Mesothelial cell of epicardium (in vitro differentiated cells): ENCODE data around the gene FN3KRP. TPM values are rescaled to one million over a fixed set of nuclear protein-coding genes. Genes with fewer than 3 reads are reported as not detected.

Experiments used
- DNase-seq, 2 experiments: peaks; one replicate each; pipeline ENCODE4 v3.0.0; 2021; ENCODE audit warnings: low spot score in 2 of 2; ENCODE audit not compliant: unreplicated experiment in 2 of 2
- H3K27ac Mint-ChIP-seq: 2 replicates; pipeline ENCODE4 v1.8.0; 2021; ENCODE audit warnings: mixed read lengths
- H3K27me3 Mint-ChIP-seq: 2 replicates; pipeline ENCODE4 v1.8.0; 2021; ENCODE audit warnings: low read depth, mixed read lengths
- H3K36me3 Mint-ChIP-seq: 2 replicates; pipeline ENCODE4 v1.8.0; 2021; ENCODE audit warnings: mixed read lengths
- H3K4me1 Mint-ChIP-seq: 2 replicates; pipeline ENCODE4 v1.8.0; 2021; ENCODE audit warnings: mixed read lengths
- H3K4me3 Mint-ChIP-seq: 2 replicates; pipeline ENCODE4 v1.8.0; 2021; ENCODE audit warnings: mild to moderate bottlenecking, moderate library complexity, mixed read lengths
- H3K9me3 Mint-ChIP-seq: 2 replicates; pipeline ENCODE4 v1.8.0; 2021; ENCODE audit warnings: mixed read lengths
- CTCF ChIP-seq: fragments of 200-600 bp; sonication (generic); IDR thresholded peaks from one replicate; pipeline ENCODE4 v1.5.0; 2021; ENCODE audit warnings: antibody characterized with exemption; ENCODE audit not compliant: unreplicated experiment
- total RNA-seq: library from RNA; stranded (reverse); gene quantifications from 3 replicates; pipeline ENCODE4 v1.2.1, GENCODE V29; 2021

FN3KRP gene
- total RNA-seq, 1 donor from 2014 or later, result 30.3 TPM

GRCh38 chr17:82720204-82720603 is 3.7 kb downstream of the FN3KRP start:
- TF ChIP-seq CTCF, result no peak
- H3K27me3 Mint-ChIP-seq, result no peaks in the 10 kb centered on the region
- H3K27ac Mint-ChIP-seq, result no peak overlapping the region
- DNase-seq, result no peak
- no peak overlapping the region for H3K4me3 Mint-ChIP-seq
- peaks cover 24% of the 10 kb centered on the region for H3K36me3 Mint-ChIP-seq
- H3K9me3 Mint-ChIP-seq, result no peaks in the 10 kb centered on the region
- peaks cover 17% of the 10 kb centered on the region for H3K4me1 Mint-ChIP-seq

- no peak for TF ChIP-seq CTCF
- peaks cover 6% of the 10 kb centered on the region for H3K4me1 Mint-ChIP-seq
- H3K4me3 Mint-ChIP-seq, result no peak overlapping the region
- H3K27ac Mint-ChIP-seq, result no peak overlapping the region
- peaks cover 33% of the 10 kb centered on the region for H3K36me3 Mint-ChIP-seq
- H3K27me3 Mint-ChIP-seq, result no peaks in the 10 kb centered on the region
- H3K9me3 Mint-ChIP-seq, result no peaks in the 10 kb centered on the region
- no peak for DNase-seq
Observed at GRCh38 chr17:82722341-82723013, 6.0 kb downstream of the FN3KRP start.

- H3K36me3 Mint-ChIP-seq, result peaks cover 38% of the 10 kb centered on the region
- no peak for TF ChIP-seq CTCF
- no peak overlapping the region for H3K27ac Mint-ChIP-seq
- H3K27me3 Mint-ChIP-seq, result no peaks in the 10 kb centered on the region
- H3K9me3 Mint-ChIP-seq, result no peaks in the 10 kb centered on the region
- no peak for DNase-seq
- H3K4me3 Mint-ChIP-seq, result no peak overlapping the region
- H3K4me1 Mint-ChIP-seq, result no peaks in the 10 kb centered on the region
Observed at GRCh38 chr17:82723169-82723807, 6.8 kb downstream of the FN3KRP start.

- no peak overlapping the region for H3K4me3 Mint-ChIP-seq
- H3K9me3 Mint-ChIP-seq, result no peaks in the 10 kb centered on the region
- H3K27me3 Mint-ChIP-seq, result no peaks in the 10 kb centered on the region
- no peak for TF ChIP-seq CTCF
- no peaks in the 10 kb centered on the region for H3K4me1 Mint-ChIP-seq
- no peak overlapping the region for H3K27ac Mint-ChIP-seq
- no peak for DNase-seq
- H3K36me3 Mint-ChIP-seq, result peaks cover 38% of the 10 kb centered on the region
Observed at GRCh38 chr17:82726427-82726826, 9.9 kb downstream of the FN3KRP start.

GRCh38 chr17:82729479-82730260 is 13.2 kb downstream of the FN3KRP start:
- no peaks in the 10 kb centered on the region for H3K4me1 Mint-ChIP-seq
- no peak for DNase-seq
- TF ChIP-seq CTCF, result no peak
- no peak overlapping the region for H3K4me3 Mint-ChIP-seq
- no peaks in the 10 kb centered on the region for H3K27me3 Mint-ChIP-seq
- H3K36me3 Mint-ChIP-seq, result peaks cover 38% of the 10 kb centered on the region
- H3K27ac Mint-ChIP-seq, result no peak overlapping the region
- H3K9me3 Mint-ChIP-seq, result peaks cover 6% of the 10 kb centered on the region
